Fibroblast of skin of abdomen (primary cell): Measurements from ENCODE around the gene MAU2.

ENCODE experiments used
- DNase-seq: peaks from one replicate; pipeline ENCODE4 v3.0.0-alpha.2; 2013

Gene MAU2

DNA sequence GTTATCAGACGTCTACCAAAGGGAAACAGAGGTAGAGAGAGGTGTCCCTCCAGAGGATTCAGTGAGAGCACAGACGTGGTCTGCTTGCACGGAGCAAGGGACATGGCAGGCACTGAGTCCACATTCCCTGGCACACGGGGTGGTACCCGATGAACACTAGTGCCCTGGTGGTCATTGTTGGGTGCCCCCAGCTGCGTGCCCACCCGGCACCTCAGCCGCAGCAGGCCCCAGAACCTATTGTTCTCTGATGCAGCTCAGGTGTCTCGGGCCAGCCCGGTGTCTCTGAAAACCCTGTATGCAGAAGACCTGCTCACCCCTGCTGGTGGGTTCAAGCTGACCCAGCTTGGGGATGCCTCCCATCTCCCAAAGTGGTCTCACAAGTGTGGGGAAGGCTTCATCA lies 12.3 kb upstream of the MAU2 start:
- no peak for DNase-seq

DNA sequence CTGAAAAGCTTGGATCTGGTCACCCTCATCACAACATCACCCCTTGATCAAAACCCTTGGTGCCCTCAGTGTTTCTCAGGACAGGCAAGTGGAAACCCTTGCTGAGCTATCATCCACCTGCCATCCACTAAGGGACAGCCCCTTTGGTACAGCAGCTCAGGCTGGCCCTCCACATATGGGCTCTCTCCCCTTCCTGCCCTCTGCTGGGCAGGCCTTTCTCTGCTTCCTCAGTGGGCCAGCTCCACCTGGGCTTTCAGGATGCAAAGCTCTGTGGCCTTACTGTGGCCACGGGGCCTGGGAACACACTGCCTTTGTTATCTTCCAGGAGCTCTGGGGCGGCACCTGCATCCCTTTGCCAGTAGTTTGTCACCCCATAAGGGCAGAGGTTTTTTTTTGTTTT lies 5.2 kb upstream of the MAU2 start:
- no peak for DNase-seq

DNA sequence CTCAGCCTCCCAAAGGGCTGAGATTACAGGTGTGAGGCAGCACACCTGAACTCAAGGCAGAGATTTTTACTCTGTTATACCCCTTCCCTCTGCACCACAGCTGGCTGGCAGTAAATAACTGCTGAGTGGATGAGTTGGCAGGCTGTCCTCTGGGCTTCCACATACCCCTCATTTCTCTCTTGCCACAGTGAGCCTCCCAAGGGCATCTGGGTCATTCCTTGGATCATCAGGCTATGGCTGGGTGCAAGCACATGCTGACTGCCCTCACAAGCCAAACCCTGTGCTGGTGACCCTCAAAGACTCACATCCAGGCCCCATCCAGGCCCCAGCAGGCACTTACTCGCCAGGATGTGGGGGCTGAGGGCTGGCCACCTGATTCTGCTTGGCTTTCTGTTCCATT lies 4.5 kb upstream of the MAU2 start:
- DNase-seq, result no peak

DNA sequence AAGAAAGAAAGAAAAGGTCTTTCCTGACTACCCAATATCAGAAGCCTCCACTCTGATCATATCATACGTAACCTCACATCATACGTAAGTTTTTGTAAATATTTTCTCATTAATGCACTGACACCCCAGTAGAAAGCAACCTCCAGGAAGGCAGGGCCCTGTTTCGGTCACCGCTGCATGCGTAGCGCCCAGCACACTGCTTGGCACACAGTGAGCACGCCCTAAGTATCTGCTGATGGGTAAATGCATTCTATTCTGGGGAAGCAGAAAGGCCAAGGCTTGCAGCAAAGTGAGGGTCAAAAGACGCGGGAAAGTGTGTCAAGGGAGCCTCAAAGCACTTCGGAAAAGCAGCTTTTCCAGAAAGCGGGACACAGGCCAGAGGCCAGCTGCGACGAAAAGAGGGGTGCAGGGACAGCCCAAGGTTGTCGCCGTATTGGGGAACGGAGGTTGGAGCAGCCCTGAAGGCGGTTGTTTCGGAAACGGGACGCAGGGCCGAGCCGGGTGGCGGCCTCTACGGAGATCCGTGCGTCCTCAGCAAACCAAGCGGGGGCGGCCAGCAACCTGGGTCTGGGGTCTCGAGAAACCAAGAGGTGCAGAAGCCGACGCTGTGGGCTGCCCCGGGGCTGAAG lies 783 bp upstream of the MAU2 start:
- no peak for DNase-seq

DNA sequence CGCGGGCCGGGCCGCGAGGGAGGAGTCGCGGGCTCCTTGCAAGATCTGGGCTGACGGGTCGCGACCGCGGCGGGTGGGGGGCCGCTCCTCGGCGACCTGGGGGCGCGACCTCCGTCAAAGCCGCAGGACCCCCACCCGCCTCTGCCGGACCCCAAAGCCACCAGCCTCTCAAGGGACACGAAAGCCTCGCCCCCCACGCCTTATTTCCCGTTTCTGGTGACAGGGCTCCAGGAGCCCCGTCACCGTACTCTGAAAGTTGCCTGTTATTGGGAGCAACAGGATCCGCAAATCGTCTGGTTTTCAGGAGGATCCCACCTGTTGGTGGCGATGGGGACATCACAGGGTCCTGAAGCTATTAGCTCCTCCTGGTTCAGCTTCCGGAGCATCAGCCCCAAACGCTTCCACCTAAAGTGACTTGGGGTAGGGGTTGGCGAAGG lies 530 bp downstream of the MAU2 start:
- no peak for DNase-seq

DNA sequence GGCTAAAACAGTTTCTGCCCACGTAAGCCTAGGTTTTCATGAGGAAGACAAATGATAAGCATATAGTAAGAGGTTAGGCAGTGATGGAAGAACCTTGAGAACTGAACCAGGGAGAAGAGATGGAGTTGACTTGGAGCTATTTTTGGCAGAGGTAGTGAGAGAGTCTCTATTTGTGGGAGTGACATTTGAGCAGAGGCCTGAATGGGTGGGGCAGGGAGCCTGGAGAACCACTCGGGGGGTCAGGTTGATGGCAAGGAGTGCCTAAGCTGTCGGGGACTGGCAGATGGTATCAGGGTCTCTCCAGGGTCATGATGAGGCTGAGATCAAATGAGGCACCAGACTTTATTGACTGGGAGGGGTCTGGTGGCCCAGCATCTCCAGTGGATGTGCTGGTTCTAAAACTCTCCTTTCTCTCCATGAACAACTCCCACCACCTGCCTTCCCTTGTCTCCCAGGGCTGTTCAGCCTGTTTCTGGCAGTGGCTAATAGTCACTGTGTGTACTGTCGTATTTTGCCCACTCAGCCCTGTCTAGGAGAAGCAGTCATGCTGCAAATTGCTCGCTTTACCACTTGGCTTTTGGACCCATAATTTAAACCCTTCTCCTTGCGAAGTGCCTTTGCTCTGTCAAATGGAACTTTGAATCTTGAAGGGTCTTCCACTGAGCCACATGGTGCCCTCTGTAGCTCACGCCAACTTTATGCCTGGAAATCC lies 3.6 kb downstream of the MAU2 start:
- no peak for DNase-seq

DNA sequence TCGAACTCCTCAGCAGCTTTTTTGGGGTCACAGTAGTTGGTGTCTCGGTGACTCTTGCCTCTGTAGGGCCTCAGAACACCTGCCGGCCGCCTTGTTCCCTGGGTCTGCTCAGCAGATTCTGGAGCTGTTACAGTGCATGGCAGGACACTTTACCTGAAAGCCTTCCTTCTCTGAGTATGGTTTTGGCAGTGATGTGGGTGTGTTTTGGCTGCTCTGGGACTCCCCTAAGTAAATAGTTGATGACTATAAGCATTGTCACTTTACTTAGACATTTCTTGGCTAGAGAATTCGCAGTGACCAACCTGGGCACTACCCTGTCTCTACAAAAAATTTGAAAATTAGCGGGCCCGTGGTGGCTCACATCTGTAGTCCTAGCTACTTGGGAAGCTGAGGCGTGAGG lies 7.0 kb downstream of the MAU2 start:
- no peak for DNase-seq

DNA sequence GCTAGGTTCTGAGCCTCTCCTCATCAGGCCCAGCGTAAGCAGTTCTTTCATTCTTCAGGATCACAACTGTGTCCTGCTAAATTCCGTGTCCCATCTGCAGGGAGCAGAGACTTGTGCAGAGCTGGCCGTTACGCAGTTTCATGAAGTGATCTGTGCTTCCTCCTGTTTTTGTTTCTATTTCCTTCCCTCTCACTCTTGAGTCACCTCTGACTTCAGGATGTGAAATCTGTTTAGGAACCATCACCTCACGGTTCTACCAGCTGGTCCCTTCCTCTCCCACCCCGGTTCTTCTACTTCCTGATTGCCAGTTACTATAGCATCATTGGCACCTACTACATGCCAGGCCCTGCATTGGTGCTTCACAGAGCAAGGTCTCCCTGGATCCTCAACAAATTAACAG lies 8.5 kb downstream of the MAU2 start:
- DNase-seq, result no peak

DNA sequence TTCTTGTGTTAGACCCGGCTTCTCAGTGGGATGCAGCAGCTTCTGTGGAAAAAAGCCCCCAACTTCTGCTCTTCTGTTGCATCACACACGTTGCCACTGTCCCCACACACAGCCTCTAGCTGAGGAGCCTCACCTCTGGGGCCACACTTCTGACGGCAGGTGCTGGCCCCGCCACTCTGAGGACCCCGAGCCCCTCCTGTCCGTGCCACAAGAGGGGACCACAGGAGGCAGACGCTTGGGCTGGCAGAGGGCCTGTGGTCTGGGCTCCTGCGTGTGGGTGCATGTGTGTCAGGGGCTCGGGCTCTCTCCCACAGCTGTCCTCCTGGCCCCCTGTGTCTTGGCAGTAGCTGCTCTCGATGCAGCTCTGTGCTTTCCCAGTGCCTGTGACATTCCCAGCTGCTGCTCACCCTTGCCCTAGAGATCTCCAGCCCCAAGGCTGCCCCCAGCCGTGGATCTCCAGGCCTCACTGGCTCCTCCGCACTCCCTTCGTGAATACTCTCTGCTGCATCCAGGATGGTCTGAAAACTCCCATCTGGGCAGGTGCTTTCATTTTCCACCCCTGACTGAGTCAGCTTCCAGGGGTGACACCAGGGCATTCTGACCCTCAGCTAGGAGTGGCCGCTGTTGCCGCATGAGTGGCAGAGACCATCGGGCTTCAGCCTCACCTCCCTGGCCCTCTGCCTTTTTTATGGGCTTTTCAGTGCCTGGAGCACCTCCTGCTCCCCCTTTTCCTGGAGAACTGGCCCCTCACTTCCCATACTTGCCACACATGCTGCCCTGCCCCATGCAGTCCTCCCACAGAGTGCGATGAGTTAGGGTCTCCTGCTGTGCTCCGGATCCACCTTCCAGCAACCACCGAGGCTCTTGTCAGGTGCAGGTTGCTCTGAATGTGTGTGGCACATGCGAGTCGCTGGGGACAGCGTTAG lies 13.7 kb downstream of the MAU2 start:
- no peak for DNase-seq

DNA sequence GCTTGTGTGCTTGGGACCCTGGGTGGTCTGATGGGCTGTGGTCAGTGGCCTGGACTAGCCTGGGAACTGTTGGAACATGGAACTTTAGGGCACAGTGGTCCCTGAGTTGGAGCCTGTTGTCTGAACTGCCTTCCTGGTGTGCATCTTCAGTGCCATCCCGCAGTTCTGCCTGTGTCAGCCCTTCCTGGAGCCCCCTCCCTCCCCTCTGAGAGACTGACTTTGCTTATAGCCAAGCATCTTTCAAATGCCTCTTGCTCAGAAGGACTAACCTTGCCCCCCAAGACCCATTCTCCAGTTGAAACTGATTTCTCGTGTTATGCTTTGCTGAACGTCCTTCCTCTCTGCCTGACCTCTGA lies 14.3 kb downstream of the MAU2 start:
- no peak for DNase-seq

DNA sequence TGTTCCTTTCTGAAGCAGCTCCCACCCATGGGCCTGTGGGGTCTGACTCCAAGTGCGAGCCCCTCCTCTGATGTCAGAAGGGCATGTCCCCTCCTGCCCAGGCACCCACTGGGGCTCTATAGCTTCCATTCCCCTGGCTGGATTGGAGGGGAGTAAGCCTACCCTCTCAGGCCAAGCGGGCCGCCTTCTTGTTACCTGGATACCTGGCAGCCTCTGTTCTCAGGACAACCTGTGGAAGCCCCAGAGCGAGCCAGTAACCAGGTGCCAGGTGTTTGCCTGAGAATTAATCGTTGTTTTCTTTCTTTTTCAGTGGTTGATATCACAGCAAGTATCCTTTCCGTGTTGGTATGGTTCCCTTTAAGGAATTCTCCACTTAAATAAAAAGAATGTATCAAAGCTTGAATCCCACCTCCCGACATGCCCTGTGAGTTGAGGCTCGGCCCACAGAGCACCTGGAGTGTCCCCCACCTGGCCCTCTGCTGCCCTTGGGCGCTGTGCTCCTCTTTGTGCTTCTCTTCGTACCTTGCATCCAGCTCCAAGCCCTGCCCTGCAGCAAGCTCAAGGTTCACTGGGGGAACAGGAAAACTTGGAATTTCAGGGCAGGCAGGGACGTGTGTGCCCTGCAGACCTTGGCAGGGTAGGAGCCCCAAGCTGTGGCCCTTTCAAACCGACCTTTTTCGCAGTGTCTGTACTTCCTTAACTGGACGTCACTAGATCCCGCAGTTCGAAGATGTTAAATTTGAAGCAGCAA lies 15.0 kb downstream of the MAU2 start:
- DNase-seq, result no peak

DNA sequence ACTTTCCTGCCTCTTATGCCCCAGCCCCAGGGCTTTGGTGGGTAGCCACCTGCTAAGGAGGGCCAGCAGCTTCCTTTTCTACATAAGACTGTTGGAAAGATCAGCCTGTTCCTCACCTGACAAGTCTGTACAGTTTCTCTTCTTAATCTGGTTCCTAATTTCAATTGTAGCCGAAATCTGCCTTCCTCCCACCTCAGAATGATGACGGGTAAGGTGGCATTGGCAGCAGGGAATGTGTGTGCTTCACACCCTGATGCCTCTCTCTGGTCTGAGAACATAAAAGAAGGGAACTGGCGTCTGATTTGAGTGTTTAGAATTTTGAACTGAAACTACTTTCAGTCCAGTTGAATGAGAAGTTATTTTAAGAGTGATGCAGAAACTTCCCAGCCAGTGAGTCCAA lies 16.0 kb downstream of the MAU2 start:
- no peak for DNase-seq

DNA sequence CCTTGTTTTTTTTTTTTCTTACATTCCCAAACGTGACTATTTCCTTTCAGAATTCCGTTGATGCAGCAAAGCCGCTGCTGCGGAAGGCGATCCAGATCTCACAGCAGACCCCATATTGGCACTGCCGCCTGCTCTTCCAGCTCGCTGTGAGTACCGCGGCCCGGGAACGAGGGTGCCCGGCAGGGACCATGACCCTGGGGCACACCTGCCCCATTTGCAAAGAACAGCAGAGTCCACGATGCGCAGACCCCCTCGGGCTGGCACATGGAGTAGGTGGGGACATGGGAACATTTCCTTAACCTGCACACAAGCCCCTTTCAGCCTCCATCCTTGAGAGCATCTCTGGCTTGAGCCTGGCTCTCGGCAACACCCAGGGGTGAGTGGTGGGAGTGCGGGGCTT lies 16.5 kb downstream of the MAU2 start:
- no peak for DNase-seq

DNA sequence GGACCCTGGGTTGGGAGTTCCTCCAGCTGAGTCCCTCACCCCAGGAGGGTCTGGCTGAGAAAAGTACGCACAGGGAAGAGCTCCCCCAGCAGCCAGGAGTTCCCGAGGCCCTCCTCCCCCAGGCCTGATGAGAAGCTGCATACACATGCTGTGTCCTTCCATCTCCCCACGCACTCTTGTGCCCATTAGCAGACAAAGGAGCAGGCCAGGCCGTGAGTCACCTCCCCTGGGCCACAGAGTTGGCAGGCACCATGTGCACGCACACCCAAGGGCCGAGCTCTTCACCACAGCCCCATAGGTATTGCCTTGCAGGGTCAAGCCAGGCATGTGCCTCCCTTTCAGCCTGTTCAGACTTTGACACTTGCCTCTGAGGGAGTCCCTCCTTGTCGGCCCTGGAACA lies 17.5 kb downstream of the MAU2 start:
- DNase-seq, result no peak

DNA sequence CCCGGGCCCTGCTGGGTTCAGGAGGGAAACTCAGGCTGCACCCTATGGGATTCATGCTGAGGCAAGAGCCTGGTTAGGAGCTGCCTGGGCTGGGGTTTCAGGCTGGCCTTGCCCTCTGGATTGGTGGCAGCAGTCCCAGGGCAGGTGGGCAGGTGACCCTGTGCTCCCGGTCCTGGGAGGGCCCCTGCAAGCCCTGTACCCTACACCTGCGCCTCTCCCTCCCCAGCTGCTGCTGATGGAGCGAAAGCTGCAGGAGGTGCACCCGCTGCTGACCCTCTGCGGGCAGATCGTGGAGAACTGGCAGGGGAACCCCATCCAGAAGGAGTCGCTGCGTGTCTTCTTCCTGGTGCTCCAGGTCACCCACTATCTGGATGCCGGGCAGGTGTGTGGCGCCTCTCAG lies 20.4 kb downstream of the MAU2 start:
- no peak for DNase-seq

DNA sequence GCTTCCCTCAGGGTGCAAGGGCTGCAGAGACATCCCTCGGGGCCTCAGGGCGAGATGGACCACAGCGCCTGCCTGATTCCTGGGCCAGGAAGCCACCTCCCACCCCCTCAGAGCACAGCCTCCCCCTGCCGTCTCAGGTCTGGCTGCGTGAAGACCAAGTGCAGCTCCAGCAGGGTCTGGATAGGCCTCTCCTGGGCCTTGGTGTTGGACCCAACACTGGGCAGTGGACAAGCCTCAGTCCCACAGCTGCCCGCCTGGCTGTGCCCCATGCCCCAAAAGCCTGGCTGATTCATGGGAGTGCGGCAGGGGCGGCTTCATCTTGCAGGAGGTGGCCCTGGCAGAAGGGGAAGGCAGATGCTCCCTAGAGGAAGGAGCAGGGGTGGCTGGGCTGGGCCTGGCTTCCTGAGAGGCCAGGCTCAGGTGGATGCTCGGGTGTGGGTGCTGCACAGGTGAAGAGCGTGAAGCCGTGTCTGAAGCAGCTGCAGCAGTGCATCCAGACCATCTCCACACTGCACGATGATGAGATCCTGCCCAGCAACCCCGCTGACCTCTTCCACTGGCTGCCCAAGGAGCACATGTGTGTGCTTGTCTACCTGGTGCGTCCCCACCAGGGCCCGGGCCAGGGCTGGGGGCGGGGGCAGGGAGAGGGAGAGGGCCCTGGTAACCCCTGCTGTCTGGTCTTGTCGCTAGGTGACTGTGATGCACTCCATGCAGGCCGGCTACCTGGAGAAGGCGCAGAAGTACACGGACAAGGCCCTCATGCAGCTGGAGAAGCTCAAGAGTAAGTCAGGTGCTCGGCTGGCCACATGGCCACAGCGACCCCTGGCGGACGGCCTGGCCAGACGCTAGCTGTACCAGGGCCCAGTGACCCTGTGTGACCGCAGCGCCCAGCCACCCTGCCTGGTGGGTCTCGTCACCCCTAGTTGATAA lies 21.7 kb downstream of the MAU2 start:
- peak; percentile 25 for DNase-seq

DNA sequence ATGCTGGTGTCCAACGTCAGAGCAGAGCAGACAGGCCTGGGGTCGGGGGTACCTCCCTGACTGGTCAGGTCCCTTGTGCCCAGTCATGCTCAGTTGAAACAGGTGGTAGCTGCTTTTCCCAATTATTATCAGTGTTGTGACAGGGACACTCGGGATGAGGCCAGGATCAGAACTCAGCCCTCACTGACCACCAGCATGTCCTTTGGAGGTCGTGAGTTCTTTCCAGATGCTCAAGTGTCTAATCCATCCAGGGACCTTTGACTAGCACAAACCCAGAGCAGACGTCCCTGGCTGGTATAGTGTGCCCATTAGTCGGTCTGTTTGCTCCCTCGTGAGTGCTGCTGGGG lies 22.4 kb downstream of the MAU2 start:
- DNase-seq, result no peak

DNA sequence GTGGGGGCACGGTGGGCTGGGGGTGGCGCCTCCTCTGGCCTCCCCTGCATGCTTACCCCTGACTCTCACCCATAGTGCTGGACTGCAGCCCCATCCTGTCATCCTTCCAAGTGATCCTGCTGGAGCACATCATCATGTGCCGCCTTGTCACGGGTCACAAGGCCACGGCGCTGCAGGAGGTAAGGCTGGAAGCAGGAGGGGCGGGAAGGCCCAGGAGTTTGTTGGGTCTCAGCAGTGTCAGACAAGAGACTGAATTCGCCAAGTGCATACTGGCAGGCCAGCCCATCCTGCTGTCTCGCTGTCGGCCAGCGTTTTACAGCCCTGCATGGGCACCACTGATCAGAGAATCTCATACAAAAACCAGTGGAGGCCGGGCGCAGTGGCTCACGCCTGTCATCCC lies 23.1 kb downstream of the MAU2 start:
- no peak for DNase-seq

DNA sequence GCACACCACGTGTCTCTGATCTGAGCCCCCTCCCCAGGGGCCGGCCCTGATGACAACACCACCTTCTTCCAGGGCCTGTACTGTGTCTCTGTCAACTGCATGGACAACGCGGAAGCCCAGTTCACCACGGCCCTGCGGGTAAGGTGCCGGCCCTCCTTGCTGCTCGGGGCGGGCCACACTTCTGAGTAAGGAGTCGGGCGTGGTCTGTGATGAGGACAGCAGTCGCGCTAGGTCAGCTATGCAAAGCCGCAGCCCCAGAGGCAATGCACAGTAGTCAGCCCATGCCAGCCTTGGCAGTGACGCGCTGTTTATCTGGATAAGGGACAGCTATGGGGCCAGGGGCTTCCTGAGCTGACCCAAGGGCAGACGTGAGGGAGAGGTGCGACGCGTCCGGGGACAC lies 24.6 kb downstream of the MAU2 start:
- DNase-seq, result no peak

DNA sequence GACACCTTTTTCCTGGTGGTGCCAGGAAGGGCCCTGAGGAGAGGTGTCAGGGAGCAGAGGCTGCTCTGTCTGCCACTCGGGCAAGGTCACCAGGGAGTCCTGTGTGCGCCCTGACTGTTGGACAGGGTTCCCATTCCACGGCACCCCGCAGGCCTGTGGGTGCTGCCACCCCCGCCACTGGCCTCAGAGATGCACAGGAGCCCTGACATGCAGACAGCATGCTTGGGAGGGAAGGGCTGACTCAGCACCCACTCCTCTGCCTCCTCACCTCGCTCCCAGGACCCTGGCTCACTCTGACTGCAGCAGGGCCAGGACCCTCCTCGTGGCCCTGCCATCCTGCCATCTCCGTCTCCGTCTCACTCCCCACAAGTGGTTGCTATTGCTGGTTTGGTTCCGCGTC lies 25.3 kb downstream of the MAU2 start:
- DNase-seq, result no peak

DNA sequence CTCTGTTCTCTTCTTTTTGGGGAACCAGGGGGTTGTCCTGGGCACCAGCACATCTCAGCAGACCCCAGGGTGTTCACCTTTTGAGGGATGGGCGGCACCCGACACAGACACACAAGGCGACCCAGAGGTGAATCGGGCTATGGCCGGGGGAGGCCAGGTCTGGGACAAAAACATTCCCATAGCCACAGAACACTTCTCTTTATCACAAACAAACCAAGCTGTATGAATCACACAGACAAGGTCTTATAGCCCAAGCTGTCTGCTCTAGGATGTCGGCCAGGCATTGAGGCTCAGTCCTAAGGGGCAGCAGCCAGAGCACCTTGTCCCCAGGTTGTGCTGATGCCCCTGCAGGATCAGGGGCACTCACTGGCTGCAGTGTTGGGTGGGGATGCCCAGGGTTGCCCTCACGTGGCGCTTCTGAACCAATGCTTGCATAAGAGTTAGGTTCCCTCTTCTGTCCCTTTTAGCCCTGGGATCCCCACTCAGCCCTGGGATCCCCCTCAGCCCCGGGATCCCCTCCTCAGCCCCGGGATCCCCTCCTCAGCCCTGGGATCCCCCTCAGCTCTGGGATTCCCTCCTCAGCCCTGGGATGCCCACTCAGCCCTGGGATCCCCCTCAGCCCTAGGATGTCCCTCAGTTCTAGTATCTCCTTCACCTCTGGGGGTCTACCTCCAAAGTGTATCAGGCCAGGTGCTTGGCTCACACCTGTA lies 26.9 kb downstream of the MAU2 start:
- no peak for DNase-seq
